ENCODE data around the gene UFSP2. TPM values are rescaled to one million over a fixed set of nuclear protein-coding genes. Genes with fewer than 3 reads are reported as not detected.

UFSP2 gene
- total RNA-seq, 1 experiment from 2014 or later: 22.7 TPM

GRCh38 chr4:185445209-185445608, 19.4 kb upstream of the UFSP2 start:
- intact Hi-C loops (cut with micrococcal nuclease; ENCODE audit: unreplicated experiment): no loop called here
- H3K9me3 ChIP-seq (ENCODE audit: insufficient read depth, low read depth): no peaks in the 10 kb centered on the region
- no TSS peak for BruUV-seq (replicated peaks)

GRCh38 chr4:185441479-185441878, 15.7 kb upstream of the UFSP2 start:
- Histone ChIP-seq H3K27ac (no peak overlapping the region), H4K20me1 (ENCODE audit: insufficient read depth) (no peaks in the 10 kb centered on the region), H3K9me3 (ENCODE audit: insufficient read depth, low read depth) (no peaks in the 10 kb centered on the region), H3K27me3 (ENCODE audit: insufficient read depth, low read depth) (no peaks in the 10 kb centered on the region), H3K4me1 (replicated peaks; ENCODE audit: insufficient read depth) (no peaks in the 10 kb centered on the region), H3K9me2 (ENCODE audit: insufficient read depth) (no peaks in the 10 kb centered on the region), H3K36me3 (ENCODE audit: low read depth) (no peaks in the 10 kb centered on the region), H2AFZ (no peak overlapping the region), H3K4me2 (no peak overlapping the region), H3F3A (ENCODE audit: insufficient read depth, low read depth) (no peaks in the 10 kb centered on the region), H3K4me3 (no peak overlapping the region), H3K79me2 (ENCODE audit: low read depth) (no peaks in the 10 kb centered on the region)
- ChIA-PET CTCF (no interaction called here), POLR2A (ENCODE audit: unreplicated experiment) (no interaction called here)
- TF ChIP-seq EZH2 (IDR thresholded peaks at IDR 0.05; ENCODE audit: low read depth): no peak
- no peak for TF ChIP-seq CTCF (conservative IDR thresholded peaks at IDR 0.05)
- no TSS peak for BruUV-seq (replicated peaks)
- intact Hi-C loops (cut with micrococcal nuclease; ENCODE audit: unreplicated experiment): no loop called here
- no peak for DNase-seq

More at GRCh38 chr4:185445209-185445608, 19.4 kb upstream of the UFSP2 start:
- Histone ChIP-seq H3K27me3 (ENCODE audit: insufficient read depth, low read depth) (no peaks in the 10 kb centered on the region), H3K79me2 (ENCODE audit: low read depth) (no peaks in the 10 kb centered on the region), H3K4me1 (replicated peaks; ENCODE audit: insufficient read depth) (no peaks in the 10 kb centered on the region), H2AFZ (no peak overlapping the region), H4K20me1 (ENCODE audit: insufficient read depth) (no peaks in the 10 kb centered on the region), H3F3A (ENCODE audit: insufficient read depth, low read depth) (no peaks in the 10 kb centered on the region), H3K4me3 (no peak overlapping the region), H3K36me3 (ENCODE audit: low read depth) (no peaks in the 10 kb centered on the region), H3K27ac (no peak overlapping the region), H3K9me2 (ENCODE audit: insufficient read depth) (no peaks in the 10 kb centered on the region), H3K4me2 (no peak overlapping the region)
- TF ChIP-seq CTCF (conservative IDR thresholded peaks at IDR 0.05) (no peak), EZH2 (IDR thresholded peaks at IDR 0.05; ENCODE audit: low read depth) (no peak)
- CTCF ChIA-PET: no interaction called here
- DNase-seq: no peak
- POLR2A ChIA-PET (ENCODE audit: unreplicated experiment): no interaction called here

- BruUV-seq (replicated peaks): no TSS peak
- no peak for TF ChIP-seq EZH2 (IDR thresholded peaks at IDR 0.05; ENCODE audit: low read depth)
- TF ChIP-seq CTCF (conservative IDR thresholded peaks at IDR 0.05): no peak
These were observed 12.0 kb upstream of the UFSP2 start for GRCh38 chr4:185437809-185438208.

More at GRCh38 chr4:185437809-185438208, 12.0 kb upstream of the UFSP2 start:
- ChIA-PET CTCF (no interaction called here), POLR2A (ENCODE audit: unreplicated experiment) (no interaction called here)
- Histone ChIP-seq H3K4me2 (no peak overlapping the region), H3K36me3 (ENCODE audit: low read depth) (no peaks in the 10 kb centered on the region), H3K9me3 (ENCODE audit: insufficient read depth, low read depth) (no peaks in the 10 kb centered on the region), H3K9me2 (ENCODE audit: insufficient read depth) (no peaks in the 10 kb centered on the region), H3F3A (ENCODE audit: insufficient read depth, low read depth) (no peaks in the 10 kb centered on the region), H3K27me3 (ENCODE audit: insufficient read depth, low read depth) (no peaks in the 10 kb centered on the region), H3K27ac (no peak overlapping the region), H4K20me1 (ENCODE audit: insufficient read depth) (no peaks in the 10 kb centered on the region), H3K4me3 (no peak overlapping the region), H3K4me1 (replicated peaks; ENCODE audit: insufficient read depth) (no peaks in the 10 kb centered on the region), H2AFZ (no peak overlapping the region), H3K79me2 (ENCODE audit: low read depth) (no peaks in the 10 kb centered on the region)
- intact Hi-C loops (cut with micrococcal nuclease; ENCODE audit: unreplicated experiment): no loop called here
- no peak for DNase-seq
